Measurements from ENCODE around the gene DIS3L2. TPM values are rescaled to one million over a fixed set of nuclear protein-coding genes. Genes with fewer than 3 reads are reported as not detected.

Gene DIS3L2
- total and polyA plus RNA-seq, 2 experiments from 2014 or later, result 15.2 to 25.3 TPM

DNA sequence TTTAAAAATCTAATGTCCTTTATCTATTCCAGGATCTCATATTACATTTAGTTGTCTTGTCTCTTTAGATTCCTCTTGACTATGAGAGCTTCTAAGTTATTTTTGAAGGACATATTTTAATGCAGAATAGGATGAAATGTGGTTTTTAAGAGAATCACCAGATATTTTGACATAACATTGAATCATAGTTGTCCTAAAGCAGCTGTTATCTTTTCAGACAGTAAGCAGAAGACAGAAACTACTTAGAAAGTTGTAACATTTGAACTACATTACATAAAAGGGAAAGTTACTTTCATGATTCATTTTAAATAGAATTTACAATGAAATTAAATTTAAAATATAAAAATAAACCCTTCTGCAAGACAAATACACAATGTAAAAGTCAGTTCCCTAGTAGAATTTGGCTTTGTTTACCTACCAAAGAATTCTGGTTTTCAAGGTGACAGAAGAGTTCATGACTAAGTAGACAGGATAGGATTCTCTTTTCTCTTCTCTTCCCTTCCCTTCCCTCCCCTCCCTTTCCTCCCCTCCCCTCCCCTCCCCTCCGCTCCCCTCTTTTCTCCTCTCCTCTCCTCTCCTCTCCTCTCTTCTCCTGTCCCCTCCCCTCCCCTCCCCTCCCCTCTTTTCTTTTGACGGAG, 186.0 kb downstream of the DIS3L2 start:
- Histone ChIP-seq H3K27me3 (ENCODE audit: insufficient read depth) (no peaks in the 10 kb centered on the region), H2AFZ (no peak overlapping the region), H3K36me3 (ENCODE audit: insufficient read depth) (no peaks in the 10 kb centered on the region), H3K9me2 (ENCODE audit: insufficient read depth) (no peaks in the 10 kb centered on the region), H3K4me2 (no peak overlapping the region), H3K4me1 (ENCODE audit: insufficient read depth) (no peaks in the 10 kb centered on the region), H4K20me1 (replicated peaks; ENCODE audit: insufficient read depth) (no peaks in the 10 kb centered on the region), H3F3A (replicated peaks; ENCODE audit: low read depth) (no peaks in the 10 kb centered on the region), H3K27ac (ENCODE audit: low read depth) (no peak overlapping the region), H3K79me2 (replicated peaks; ENCODE audit: insufficient read depth) (no peaks in the 10 kb centered on the region), H3K4me3 (no peak overlapping the region)
- ATAC-seq (no peak), DNase-seq (ENCODE audit: low spot score) (no peak)
- no peak overlapping the region for H3K4me3 Mint-ChIP-seq
- TF ChIP-seq JUNB (IDR thresholded peaks at IDR 0.05; ENCODE audit: unreplicated experiment) (no peak), CREB1 (CRISPR knock-in tag; IDR thresholded peaks at IDR 0.05; ENCODE audit: low read depth) (no peak), ZNF331 (CRISPR knock-in tag; IDR thresholded peaks at IDR 0.05; ENCODE audit: low read depth) (no peak), ZNF114 (CRISPR knock-in tag; IDR thresholded peaks at IDR 0.05) (no peak), EZH2phosphoT487 (IDR thresholded peaks at IDR 0.05; ENCODE audit: unreplicated experiment) (no peak), NANOG (IDR thresholded peaks at IDR 0.05; ENCODE audit: borderline replicate concordance) (no peak), POLR2AphosphoS5 (IDR thresholded peaks at IDR 0.05; ENCODE audit: low read depth) (no peak), STAT1 (IDR thresholded peaks at IDR 0.05; ENCODE audit: unreplicated experiment) (no peak)
- TF ChIP-seq, protein P1, sequence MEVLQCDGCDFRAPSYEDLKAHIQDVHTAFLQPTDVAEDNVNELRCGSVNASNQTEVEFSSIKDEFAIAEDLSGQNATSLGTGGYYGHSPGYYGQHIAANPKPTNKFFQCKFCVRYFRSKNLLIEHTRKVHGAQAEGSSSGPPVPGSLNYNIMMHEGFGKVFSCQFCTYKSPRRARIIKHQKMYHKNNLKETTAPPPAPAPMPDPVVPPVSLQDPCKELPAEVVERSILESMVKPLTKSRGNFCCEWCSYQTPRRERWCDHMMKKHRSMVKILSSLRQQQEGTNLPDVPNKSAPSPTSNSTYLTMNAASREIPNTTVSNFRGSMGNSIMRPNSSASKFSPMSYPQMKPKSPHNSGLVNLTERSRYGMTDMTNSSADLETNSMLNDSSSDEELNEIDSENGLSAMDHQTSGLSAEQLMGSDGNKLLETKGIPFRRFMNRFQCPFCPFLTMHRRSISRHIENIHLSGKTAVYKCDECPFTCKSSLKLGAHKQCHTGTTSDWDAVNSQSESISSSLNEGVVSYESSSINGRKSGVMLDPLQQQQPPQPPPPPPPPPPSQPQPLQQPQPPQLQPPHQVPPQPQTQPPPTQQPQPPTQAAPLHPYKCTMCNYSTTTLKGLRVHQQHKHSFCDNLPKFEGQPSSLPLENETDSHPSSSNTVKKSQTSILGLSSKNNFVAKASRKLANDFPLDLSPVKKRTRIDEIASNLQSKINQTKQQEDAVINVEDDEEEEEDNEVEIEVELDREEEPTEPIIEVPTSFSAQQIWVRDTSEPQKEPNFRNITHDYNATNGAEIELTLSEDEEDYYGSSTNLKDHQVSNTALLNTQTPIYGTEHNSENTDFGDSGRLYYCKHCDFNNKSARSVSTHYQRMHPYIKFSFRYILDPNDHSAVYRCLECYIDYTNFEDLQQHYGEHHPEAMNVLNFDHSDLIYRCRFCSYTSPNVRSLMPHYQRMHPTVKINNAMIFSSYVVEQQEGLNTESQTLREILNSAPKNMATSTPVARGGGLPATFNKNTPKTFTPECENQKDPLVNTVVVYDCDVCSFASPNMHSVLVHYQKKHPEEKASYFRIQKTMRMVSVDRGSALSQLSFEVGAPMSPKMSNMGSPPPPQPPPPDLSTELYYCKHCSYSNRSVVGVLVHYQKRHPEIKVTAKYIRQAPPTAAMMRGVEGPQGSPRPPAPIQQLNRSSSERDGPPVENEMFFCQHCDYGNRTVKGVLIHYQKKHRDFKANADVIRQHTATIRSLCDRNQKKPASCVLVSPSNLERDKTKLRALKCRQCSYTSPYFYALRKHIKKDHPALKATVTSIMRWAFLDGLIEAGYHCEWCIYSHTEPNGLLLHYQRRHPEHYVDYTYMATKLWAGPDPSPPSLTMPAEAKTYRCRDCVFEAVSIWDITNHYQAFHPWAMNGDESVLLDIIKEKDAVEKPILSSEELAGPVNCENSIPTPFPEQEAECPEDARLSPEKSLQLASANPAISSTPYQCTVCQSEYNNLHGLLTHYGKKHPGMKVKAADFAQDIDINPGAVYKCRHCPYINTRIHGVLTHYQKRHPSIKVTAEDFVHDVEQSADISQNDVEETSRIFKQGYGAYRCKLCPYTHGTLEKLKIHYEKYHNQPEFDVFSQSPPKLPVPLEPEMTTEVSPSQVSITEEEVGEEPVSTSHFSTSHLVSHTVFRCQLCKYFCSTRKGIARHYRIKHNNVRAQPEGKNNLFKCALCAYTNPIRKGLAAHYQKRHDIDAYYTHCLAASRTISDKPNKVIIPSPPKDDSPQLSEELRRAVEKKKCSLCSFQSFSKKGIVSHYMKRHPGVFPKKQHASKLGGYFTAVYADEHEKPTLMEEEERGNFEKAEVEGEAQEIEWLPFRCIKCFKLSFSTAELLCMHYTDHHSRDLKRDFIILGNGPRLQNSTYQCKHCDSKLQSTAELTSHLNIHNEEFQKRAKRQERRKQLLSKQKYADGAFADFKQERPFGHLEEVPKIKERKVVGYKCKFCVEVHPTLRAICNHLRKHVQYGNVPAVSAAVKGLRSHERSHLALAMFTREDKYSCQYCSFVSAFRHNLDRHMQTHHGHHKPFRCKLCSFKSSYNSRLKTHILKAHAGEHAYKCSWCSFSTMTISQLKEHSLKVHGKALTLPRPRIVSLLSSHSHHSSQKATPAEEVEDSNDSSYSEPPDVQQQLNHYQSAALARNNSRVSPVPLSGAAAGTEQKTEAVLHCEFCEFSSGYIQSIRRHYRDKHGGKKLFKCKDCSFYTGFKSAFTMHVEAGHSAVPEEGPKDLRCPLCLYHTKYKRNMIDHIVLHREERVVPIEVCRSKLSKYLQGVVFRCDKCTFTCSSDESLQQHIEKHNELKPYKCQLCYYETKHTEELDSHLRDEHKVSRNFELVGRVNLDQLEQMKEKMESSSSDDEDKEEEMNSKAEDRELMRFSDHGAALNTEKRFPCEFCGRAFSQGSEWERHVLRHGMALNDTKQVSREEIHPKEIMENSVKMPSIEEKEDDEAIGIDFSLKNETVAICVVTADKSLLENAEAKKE (CRISPR knock-in tag; IDR thresholded peaks at IDR 0.05), result no peak
- TF ChIP-seq, protein P2, sequence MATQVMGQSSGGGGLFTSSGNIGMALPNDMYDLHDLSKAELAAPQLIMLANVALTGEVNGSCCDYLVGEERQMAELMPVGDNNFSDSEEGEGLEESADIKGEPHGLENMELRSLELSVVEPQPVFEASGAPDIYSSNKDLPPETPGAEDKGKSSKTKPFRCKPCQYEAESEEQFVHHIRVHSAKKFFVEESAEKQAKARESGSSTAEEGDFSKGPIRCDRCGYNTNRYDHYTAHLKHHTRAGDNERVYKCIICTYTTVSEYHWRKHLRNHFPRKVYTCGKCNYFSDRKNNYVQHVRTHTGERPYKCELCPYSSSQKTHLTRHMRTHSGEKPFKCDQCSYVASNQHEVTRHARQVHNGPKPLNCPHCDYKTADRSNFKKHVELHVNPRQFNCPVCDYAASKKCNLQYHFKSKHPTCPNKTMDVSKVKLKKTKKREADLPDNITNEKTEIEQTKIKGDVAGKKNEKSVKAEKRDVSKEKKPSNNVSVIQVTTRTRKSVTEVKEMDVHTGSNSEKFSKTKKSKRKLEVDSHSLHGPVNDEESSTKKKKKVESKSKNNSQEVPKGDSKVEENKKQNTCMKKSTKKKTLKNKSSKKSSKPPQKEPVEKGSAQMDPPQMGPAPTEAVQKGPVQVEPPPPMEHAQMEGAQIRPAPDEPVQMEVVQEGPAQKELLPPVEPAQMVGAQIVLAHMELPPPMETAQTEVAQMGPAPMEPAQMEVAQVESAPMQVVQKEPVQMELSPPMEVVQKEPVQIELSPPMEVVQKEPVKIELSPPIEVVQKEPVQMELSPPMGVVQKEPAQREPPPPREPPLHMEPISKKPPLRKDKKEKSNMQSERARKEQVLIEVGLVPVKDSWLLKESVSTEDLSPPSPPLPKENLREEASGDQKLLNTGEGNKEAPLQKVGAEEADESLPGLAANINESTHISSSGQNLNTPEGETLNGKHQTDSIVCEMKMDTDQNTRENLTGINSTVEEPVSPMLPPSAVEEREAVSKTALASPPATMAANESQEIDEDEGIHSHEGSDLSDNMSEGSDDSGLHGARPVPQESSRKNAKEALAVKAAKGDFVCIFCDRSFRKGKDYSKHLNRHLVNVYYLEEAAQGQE (IDR thresholded peaks at IDR 0.05; ENCODE audit: unreplicated experiment), result no peak
- TF ChIP-seq, protein P3, sequence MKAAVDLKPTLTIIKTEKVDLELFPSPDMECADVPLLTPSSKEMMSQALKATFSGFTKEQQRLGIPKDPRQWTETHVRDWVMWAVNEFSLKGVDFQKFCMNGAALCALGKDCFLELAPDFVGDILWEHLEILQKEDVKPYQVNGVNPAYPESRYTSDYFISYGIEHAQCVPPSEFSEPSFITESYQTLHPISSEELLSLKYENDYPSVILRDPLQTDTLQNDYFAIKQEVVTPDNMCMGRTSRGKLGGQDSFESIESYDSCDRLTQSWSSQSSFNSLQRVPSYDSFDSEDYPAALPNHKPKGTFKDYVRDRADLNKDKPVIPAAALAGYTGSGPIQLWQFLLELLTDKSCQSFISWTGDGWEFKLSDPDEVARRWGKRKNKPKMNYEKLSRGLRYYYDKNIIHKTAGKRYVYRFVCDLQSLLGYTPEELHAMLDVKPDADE (IDR thresholded peaks at IDR 0.05), result no peak
- no peaks in the 10 kb centered on the region for H3K27me3 Mint-ChIP-seq (ENCODE audit: insufficient read depth, low read depth, poor library complexity)
- H3K36me3 Mint-ChIP-seq (ENCODE audit: low read depth), result no peaks in the 10 kb centered on the region
- no peaks in the 10 kb centered on the region for H3K9me3 Mint-ChIP-seq
- H3K4me1 Mint-ChIP-seq, result no peaks in the 10 kb centered on the region
- no peak overlapping the region for H3K27ac Mint-ChIP-seq
